Measurements from ENCODE around the gene SP7.
"Not testable (repeated sequence)": the region's sequence is repeated elsewhere in the genome, so short reads cannot be mapped to it uniquely, and the experiment has no call there.

Gene SP7

GRCh38 chr12:53313996-53314395 is 22.2 kb downstream of the SP7 start:
- DNase-seq = no peak

GRCh38 chr12:53308276-53308675 is 27.9 kb downstream of the SP7 start:
- no peak for DNase-seq

- no peak for DNase-seq
Measured at GRCh38 chr12:53306826-53307225, 29.3 kb downstream of the SP7 start.

- DNase-seq = no peak
Measured at GRCh38 chr12:53302903-53303302, 33.3 kb downstream of the SP7 start.

GRCh38 chr12:53300187-53300586 is 36.0 kb downstream of the SP7 start:
- no peak for DNase-seq

GRCh38 chr12:53299454-53300180 is 36.5 kb downstream of the SP7 start, which contains the start of gene MYG1:
Gene MYG1, plus strand, starts transcription at chr12:53299695. Its CDS starts 43 bp downstream, at chr12:53299738.
- DNase-seq = peak; percentile 69 to 85

- no peak for DNase-seq
Measured at GRCh38 chr12:53299101-53299453, 37.1 kb downstream of the SP7 start.

- no peak for DNase-seq
Measured at GRCh38 chr12:53298164-53298563, 38.0 kb downstream of the SP7 start.

GRCh38 chr12:53297106-53297505 is 39.0 kb downstream of the SP7 start:
- not testable (repeated sequence) for DNase-seq

- DNase-seq = no peak
Measured at GRCh38 chr12:53295891-53296219, 40.3 kb downstream of the SP7 start.

- peak; percentile 56 to 79 for DNase-seq
Measured at GRCh38 chr12:53295070-53295890, 40.9 kb downstream of the SP7 start, which contains the start of gene PFDN5. Gene PFDN5, plus strand, starts transcription at chr12:53295542. Its CDS starts 26 bp downstream, at chr12:53295568.

- no peak for DNase-seq
Measured at GRCh38 chr12:53292426-53292825, 43.7 kb downstream of the SP7 start.

- no peak for DNase-seq
Measured at GRCh38 chr12:53290661-53291060, 45.5 kb downstream of the SP7 start.

GRCh38 chr12:53289891-53290290 is 46.3 kb downstream of the SP7 start:
- no peak for DNase-seq

- DNase-seq = no peak
Measured at GRCh38 chr12:53288322-53288721, 47.8 kb downstream of the SP7 start.

- peak; percentile 33 to 46 for DNase-seq
Measured at GRCh38 chr12:53287741-53288216, 48.4 kb downstream of the SP7 start.

- no peak for DNase-seq
Measured at GRCh38 chr12:53286448-53286847, 49.7 kb downstream of the SP7 start.

GRCh38 chr12:53279888-53280498 is 56.2 kb downstream of the SP7 start:
- no peak for DNase-seq

GRCh38 chr12:53279283-53279869 is 56.8 kb downstream of the SP7 start:
- no peak for DNase-seq

- no peak for DNase-seq
Measured at GRCh38 chr12:53277981-53278380, 58.2 kb downstream of the SP7 start.

All from NCI-H524 (cell line).